Hindlimb muscle (tissue), 1 donor: Measurements from ENCODE around the gene CPT1A. TPM values are rescaled to one million over a fixed set of nuclear protein-coding genes. Genes with fewer than 3 reads are reported as not detected.

Experiments
- DNase-seq: peaks from one replicate; pipeline ENCODE4 v3.0.0-alpha.2; 2013
- polyA plus RNA-seq: library from polyadenylated mRNA; unstranded; fragments of 120-200 nt; gene quantifications from one replicate; pipeline ENCODE4 v1.2.1, GENCODE V29; 2013; ENCODE audit not compliant: insufficient read length

CPT1A gene
- polyA plus RNA-seq, 1 donor, result 11.2 TPM

- DNase-seq, result no peak
Observed at GRCh38 chr11:68753300-68753699, 88.4 kb downstream of the CPT1A start.

GRCh38 chr11:68751331-68751856 is 90.3 kb downstream of the CPT1A start, which contains the start of gene TESMIN:
Gene TESMIN (minus strand): TSS chr11:68751520. CDS start chr11:68750660, 860 bp downstream.
- DNase-seq, result peak; percentile 36

GRCh38 chr11:68751004-68751325 is 90.8 kb downstream of the CPT1A start:
- no peak for DNase-seq

GRCh38 chr11:68750195-68751003 is 91.3 kb downstream of the CPT1A start:
- DNase-seq, result no peak

GRCh38 chr11:68749229-68750123 is 92.2 kb downstream of the CPT1A start:
- peak; percentile 32 for DNase-seq

- DNase-seq, result no peak
Observed at GRCh38 chr11:68748061-68748460, 93.7 kb downstream of the CPT1A start.

GRCh38 chr11:68743539-68743938 is 98.2 kb downstream of the CPT1A start:
- DNase-seq, result no peak

GRCh38 chr11:68741463-68741862 is 100.3 kb downstream of the CPT1A start:
- DNase-seq, result no peak

GRCh38 chr11:68735646-68736045 is 106.1 kb downstream of the CPT1A start:
- DNase-seq, result no peak

GRCh38 chr11:68735125-68735524 is 106.6 kb downstream of the CPT1A start:
- DNase-seq, result no peak

- no peak for DNase-seq
Observed at GRCh38 chr11:68734111-68734510, 107.6 kb downstream of the CPT1A start.

GRCh38 chr11:68727783-68728182 is 113.9 kb downstream of the CPT1A start:
- DNase-seq, result no peak

GRCh38 chr11:68724293-68724692 is 117.4 kb downstream of the CPT1A start:
- DNase-seq, result no peak

- DNase-seq, result no peak
Observed at GRCh38 chr11:68722143-68722542, 119.6 kb downstream of the CPT1A start.

- no peak for DNase-seq
Observed at GRCh38 chr11:68721075-68721474, 120.6 kb downstream of the CPT1A start.

- DNase-seq, result no peak
Observed at GRCh38 chr11:68715456-68716122, 126.1 kb downstream of the CPT1A start.

GRCh38 chr11:68714060-68714856 is 127.5 kb downstream of the CPT1A start:
- DNase-seq, result no peak

- no peak for DNase-seq
Observed at GRCh38 chr11:68711114-68711513, 130.6 kb downstream of the CPT1A start.

- no peak for DNase-seq
Observed at GRCh38 chr11:68710409-68710808, 131.3 kb downstream of the CPT1A start.

GRCh38 chr11:68709062-68709461 is 132.7 kb downstream of the CPT1A start:
- no peak for DNase-seq

- no peak for DNase-seq
Observed at GRCh38 chr11:68707527-68707926, 134.2 kb downstream of the CPT1A start.

- no peak for DNase-seq
Observed at GRCh38 chr11:68704887-68705286, 136.8 kb downstream of the CPT1A start.
